ENCODE measurements around the gene ARHGAP24. TPM values are rescaled to one million over a fixed set of nuclear protein-coding genes. Genes with fewer than 3 reads are reported as not detected.
A peak's percentile ranks its signal among the peaks of the same experiment; 100 is the strongest.

Gene ARHGAP24
- total and polyA plus RNA-seq, 10 of the 15 experiments (the other 5 are each of a cell fraction or from before 2014, with no cell fraction given), result 0.10 to 4.2 (median 0.52) TPM

DNA sequence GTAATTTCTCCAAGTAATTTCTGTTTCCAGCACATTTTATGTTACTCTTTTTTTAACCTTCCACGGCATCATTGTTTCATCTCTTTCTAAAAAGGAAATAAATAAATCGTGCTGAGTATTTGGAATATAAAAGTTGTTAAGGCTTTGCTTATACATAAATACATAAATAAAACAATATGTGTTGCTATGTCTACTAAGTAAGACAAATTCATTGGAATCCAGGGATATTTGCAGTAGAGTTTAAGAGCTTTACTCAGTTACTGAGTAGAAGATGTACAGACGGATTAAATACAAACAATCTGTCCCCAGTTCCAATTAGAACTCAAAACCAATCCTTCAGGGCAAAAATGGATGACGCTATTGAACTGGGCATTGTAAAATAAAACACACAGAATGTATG is 1.4 kb downstream of the ARHGAP24 start (continued):
- TF ChIP-seq, protein P1, sequence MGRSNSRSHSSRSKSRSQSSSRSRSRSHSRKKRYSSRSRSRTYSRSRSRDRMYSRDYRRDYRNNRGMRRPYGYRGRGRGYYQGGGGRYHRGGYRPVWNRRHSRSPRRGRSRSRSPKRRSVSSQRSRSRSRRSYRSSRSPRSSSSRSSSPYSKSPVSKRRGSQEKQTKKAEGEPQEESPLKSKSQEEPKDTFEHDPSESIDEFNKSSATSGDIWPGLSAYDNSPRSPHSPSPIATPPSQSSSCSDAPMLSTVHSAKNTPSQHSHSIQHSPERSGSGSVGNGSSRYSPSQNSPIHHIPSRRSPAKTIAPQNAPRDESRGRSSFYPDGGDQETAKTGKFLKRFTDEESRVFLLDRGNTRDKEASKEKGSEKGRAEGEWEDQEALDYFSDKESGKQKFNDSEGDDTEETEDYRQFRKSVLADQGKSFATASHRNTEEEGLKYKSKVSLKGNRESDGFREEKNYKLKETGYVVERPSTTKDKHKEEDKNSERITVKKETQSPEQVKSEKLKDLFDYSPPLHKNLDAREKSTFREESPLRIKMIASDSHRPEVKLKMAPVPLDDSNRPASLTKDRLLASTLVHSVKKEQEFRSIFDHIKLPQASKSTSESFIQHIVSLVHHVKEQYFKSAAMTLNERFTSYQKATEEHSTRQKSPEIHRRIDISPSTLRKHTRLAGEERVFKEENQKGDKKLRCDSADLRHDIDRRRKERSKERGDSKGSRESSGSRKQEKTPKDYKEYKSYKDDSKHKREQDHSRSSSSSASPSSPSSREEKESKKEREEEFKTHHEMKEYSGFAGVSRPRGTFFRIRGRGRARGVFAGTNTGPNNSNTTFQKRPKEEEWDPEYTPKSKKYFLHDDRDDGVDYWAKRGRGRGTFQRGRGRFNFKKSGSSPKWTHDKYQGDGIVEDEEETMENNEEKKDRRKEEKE (IDR thresholded peaks at IDR 0.05), result no peak
- no peak for TF ChIP-seq SIX5 (IDR thresholded peaks at IDR 0.05; ENCODE audit: low read depth, low read length, severe bottlenecking)
- no peak for TF ChIP-seq SUZ12 (IDR thresholded peaks at IDR 0.05; ENCODE audit: unreplicated experiment)

DNA sequence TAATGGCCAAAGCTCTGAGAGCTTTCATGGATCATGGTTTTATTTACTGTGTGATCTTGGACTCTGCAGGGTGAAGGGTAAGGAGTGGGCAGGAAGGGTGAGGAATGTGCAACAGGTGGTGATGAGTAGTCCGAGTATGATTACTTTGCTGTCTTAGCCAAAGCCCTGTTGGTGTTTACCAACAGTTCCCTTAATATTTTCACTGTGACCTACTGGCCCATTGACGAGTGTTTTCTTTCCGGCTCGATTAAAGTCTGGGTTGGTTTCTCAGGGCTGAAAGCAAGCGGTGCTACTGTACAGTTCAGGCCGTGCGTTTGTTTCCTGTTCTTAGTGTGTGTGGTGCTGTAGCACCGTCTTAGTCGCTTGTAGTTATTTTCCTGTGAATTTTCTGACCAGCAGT is 2.6 kb downstream of the ARHGAP24 start:
- H3K27me3 ChIP-seq (replicated peaks in 1 of 2; ENCODE audit: control insufficient read depth in 2 of 2, insufficient read depth in 2 of 2, low read length in 1 of 2), result peaks cover 0 to 2% of the 10 kb centered on the region in 2 experiments; a peak in 1 of 4 replicates
- in situ Hi-C loops (cut with MboI), result no loop called here
- H3K9me3 ChIP-seq (replicated peaks; ENCODE audit: control insufficient read depth, insufficient read depth, low read length), result no peaks in the 10 kb centered on the region
- BruUV-seq (replicated peaks), result no TSS peak
- FAIRE-seq (peak; percentile 68), DNase-seq (ENCODE audit: low read depth, low spot score) (no peak), ATAC-seq (peak; percentile 29)
- H2AFZ ChIP-seq (ENCODE audit: control insufficient read depth, low read depth, low read length), result peak overlapping the region; percentile 1
- H3K4me1 ChIP-seq (ENCODE audit: control insufficient read depth, insufficient read depth, low read length), result peaks cover 5% of the 10 kb centered on the region
- H3K9ac ChIP-seq (ENCODE audit: control insufficient read depth, insufficient read depth, low read length), result no peak overlapping the region
- H3K79me2 ChIP-seq (ENCODE audit: control insufficient read depth, insufficient read depth, low read length), result no peaks in the 10 kb centered on the region; the same call in 1 of the 2 replicates
- no peak overlapping the region; the same call in 1 of the 2 replicates for H3K4me3 ChIP-seq
- TF ChIP-seq FOS (IDR thresholded peaks at IDR 0.05; ENCODE audit: borderline replicate concordance, extremely low read depth, insufficient read length), result no peak
- TF ChIP-seq, protein P2, sequence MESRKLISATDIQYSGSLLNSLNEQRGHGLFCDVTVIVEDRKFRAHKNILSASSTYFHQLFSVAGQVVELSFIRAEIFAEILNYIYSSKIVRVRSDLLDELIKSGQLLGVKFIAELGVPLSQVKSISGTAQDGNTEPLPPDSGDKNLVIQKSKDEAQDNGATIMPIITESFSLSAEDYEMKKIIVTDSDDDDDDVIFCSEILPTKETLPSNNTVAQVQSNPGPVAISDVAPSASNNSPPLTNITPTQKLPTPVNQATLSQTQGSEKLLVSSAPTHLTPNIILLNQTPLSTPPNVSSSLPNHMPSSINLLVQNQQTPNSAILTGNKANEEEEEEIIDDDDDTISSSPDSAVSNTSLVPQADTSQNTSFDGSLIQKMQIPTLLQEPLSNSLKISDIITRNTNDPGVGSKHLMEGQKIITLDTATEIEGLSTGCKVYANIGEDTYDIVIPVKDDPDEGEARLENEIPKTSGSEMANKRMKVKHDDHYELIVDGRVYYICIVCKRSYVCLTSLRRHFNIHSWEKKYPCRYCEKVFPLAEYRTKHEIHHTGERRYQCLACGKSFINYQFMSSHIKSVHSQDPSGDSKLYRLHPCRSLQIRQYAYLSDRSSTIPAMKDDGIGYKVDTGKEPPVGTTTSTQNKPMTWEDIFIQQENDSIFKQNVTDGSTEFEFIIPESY (IDR thresholded peaks at IDR 0.05), result no peak
- no peak for TF ChIP-seq YY1 (IDR thresholded peaks at IDR 0.05; ENCODE audit: low read depth, low read length)
- TF ChIP-seq IRF4 (IDR thresholded peaks at IDR 0.05; ENCODE audit: low read depth, low read length), result no peak
- TF ChIP-seq, protein P3, sequence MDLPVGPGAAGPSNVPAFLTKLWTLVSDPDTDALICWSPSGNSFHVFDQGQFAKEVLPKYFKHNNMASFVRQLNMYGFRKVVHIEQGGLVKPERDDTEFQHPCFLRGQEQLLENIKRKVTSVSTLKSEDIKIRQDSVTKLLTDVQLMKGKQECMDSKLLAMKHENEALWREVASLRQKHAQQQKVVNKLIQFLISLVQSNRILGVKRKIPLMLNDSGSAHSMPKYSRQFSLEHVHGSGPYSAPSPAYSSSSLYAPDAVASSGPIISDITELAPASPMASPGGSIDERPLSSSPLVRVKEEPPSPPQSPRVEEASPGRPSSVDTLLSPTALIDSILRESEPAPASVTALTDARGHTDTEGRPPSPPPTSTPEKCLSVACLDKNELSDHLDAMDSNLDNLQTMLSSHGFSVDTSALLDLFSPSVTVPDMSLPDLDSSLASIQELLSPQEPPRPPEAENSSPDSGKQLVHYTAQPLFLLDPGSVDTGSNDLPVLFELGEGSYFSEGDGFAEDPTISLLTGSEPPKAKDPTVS (IDR thresholded peaks at IDR 0.05; ENCODE audit: low read depth, low read length), result no peak
- TF ChIP-seq LARP7 (IDR thresholded peaks at IDR 0.05), result no peak
- no peak for TF ChIP-seq MXI1 (IDR thresholded peaks at IDR 0.05; ENCODE audit: low read depth, low read length)
- TF ChIP-seq POLR2AphosphoS2 (IDR thresholded peaks at IDR 0.05; ENCODE audit: low read depth, low read length), result no peak
- TF ChIP-seq, protein P4, sequence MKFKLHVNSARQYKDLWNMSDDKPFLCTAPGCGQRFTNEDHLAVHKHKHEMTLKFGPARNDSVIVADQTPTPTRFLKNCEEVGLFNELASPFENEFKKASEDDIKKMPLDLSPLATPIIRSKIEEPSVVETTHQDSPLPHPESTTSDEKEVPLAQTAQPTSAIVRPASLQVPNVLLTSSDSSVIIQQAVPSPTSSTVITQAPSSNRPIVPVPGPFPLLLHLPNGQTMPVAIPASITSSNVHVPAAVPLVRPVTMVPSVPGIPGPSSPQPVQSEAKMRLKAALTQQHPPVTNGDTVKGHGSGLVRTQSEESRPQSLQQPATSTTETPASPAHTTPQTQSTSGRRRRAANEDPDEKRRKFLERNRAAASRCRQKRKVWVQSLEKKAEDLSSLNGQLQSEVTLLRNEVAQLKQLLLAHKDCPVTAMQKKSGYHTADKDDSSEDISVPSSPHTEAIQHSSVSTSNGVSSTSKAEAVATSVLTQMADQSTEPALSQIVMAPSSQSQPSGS (IDR thresholded peaks at IDR 0.05; ENCODE audit: low read length), result no peak
- no peaks in the 10 kb centered on the region for H3K36me3 ChIP-seq (ENCODE audit: control insufficient read depth in 2 of 2, insufficient read depth in 2 of 2, low read length in 1 of 2)
- RAD21 ChIA-PET (ENCODE audit: unreplicated experiment), result interaction anchor here (1.5 kb wide), 1 partner anchor 14 kb away, joined by 3 read pairs; no protein-coding TSS in a partner anchor
- no peaks in the 10 kb centered on the region; the same call in 1 of the 2 replicates for H4K20me1 ChIP-seq (ENCODE audit: control insufficient read depth, insufficient read depth)
- SMC1A ChIA-PET (ENCODE audit: uncharacterized antibody, unreplicated experiment), result no interaction called here
- POLR2A ChIA-PET, result no interaction called here
- intact Hi-C loops (cut with micrococcal nuclease; ENCODE audit: unreplicated experiment), result loop anchor here (5.0 kb wide), 1 partner anchor 270 kb away; no protein-coding TSS in a partner anchor
- CTCF ChIA-PET, result interaction anchor here (1.1 kb wide), 1 partner anchor 21 kb away, joined by 3 read pairs; no protein-coding TSS in a partner anchor
- WGBS (ENCODE audit: insufficient coverage, insufficient replicate concordance, low lambda C conversion rate, missing lambda C conversion rate), result 46% methylated on average over 9 of the region's 9 CpGs
- no peak overlapping the region for H3K27ac ChIP-seq (ENCODE audit: control insufficient read depth, insufficient read depth)
- H3K4me2 ChIP-seq (ENCODE audit: control insufficient read depth, insufficient read depth), result peak overlapping the region; percentile 59; the same call in 1 of the 2 replicates
